WERI-Rb-1 (cell line): ENCODE results near the gene CELF3.
A peak's percentile ranks its signal among the peaks of the same experiment; 100 is the strongest.

Experiments used
- DNase-seq: peaks from one replicate; pipeline ENCODE4 v3.0.0-alpha.2; 2020
- H3K27ac ChIP-seq: fragments of 250-450 bp; sonication (Bioruptor Pico); 2 replicates; pipeline ENCODE4 v1.5.1; 2020; ENCODE audit warnings: mild to moderate bottlenecking, moderate library complexity
- H3K27me3 ChIP-seq: fragments of 250-450 bp; sonication (Bioruptor Pico); 2 replicates; pipeline ENCODE4 v1.5.1; 2021; ENCODE audit warnings: mild to moderate bottlenecking, low read depth, moderate library complexity; ENCODE audit not compliant: insufficient read depth, severe bottlenecking
- H3K36me3 ChIP-seq: fragments of 250-450 bp; sonication (Bioruptor Pico); 2 replicates; pipeline ENCODE4 v1.5.1; 2020; ENCODE audit warnings: mild to moderate bottlenecking, moderate library complexity
- H3K4me3 ChIP-seq: 2 replicates; pipeline ENCODE4 v1.5.1; 2011; ENCODE audit warnings: low read depth, mild to moderate bottlenecking, control low read depth, low read length
- H3K9me3 ChIP-seq: fragments of 250-450 bp; sonication (Bioruptor Pico); 2 replicates; pipeline ENCODE4 v1.5.1; 2021; ENCODE audit warnings: mild to moderate bottlenecking, moderate library complexity; ENCODE audit not compliant: severe bottlenecking
- TF ChIP-seq, protein P1 (sequence below): IDR thresholded peaks from 2 replicates; pipeline ENCODE4 v1.5.1; 2011; ENCODE audit warnings: low read depth, mild to moderate bottlenecking, control low read depth, inconsistent platforms, low read length

CELF3 gene

DNA sequence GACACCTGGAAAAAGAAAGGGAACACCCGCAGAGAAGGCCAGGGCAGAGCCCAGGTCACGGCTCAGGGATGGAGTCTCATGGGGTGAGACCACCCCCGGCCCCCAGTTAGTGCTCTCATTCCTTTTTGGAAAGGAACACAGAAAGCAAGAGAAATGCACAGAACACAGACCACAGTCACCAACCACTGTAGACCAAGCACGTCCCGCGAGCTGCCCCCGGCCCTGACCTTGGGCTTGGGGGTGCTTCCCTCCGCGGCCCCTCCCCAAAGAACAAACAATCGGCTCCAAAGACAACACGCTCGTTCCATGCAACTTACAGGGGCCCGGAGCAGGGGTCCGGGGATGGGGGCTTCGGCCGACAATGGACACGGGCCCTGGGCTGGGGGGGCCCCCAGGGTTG is 12.8 kb downstream of the CELF3 start:
- peak overlapping the region; percentile 38 for H3K27ac ChIP-seq
- peaks cover 97% of the 10 kb centered on the region for H3K36me3 ChIP-seq
- H3K4me3 ChIP-seq: no peak overlapping the region
- no peaks in the 10 kb centered on the region for H3K27me3 ChIP-seq
- DNase-seq: no peak
- no peaks in the 10 kb centered on the region for H3K9me3 ChIP-seq
- TF ChIP-seq, protein P1, sequence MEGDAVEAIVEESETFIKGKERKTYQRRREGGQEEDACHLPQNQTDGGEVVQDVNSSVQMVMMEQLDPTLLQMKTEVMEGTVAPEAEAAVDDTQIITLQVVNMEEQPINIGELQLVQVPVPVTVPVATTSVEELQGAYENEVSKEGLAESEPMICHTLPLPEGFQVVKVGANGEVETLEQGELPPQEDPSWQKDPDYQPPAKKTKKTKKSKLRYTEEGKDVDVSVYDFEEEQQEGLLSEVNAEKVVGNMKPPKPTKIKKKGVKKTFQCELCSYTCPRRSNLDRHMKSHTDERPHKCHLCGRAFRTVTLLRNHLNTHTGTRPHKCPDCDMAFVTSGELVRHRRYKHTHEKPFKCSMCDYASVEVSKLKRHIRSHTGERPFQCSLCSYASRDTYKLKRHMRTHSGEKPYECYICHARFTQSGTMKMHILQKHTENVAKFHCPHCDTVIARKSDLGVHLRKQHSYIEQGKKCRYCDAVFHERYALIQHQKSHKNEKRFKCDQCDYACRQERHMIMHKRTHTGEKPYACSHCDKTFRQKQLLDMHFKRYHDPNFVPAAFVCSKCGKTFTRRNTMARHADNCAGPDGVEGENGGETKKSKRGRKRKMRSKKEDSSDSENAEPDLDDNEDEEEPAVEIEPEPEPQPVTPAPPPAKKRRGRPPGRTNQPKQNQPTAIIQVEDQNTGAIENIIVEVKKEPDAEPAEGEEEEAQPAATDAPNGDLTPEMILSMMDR: no peak

DNA sequence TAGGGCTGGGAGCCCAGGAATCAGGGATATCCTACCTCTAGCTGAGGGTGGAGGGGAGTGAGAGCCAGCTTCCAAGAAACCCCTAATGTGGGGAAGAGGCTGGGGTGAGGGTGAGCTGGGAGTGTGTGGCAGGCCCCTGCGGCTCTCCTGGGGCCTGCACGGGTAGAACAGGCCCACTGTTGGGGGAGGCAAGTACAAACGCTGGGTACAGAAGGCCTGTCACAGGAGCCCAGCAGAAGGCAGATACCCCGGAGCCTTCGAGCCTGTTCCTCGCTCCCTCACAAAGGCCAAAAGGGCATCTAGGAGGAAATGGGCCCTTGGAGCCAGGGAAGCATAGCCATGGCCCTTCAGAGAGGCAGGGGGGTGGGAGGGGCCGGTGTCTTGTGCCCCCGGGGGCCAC is 13.7 kb downstream of the CELF3 start:
- H3K27me3 ChIP-seq: no peaks in the 10 kb centered on the region
- no peaks in the 10 kb centered on the region for H3K9me3 ChIP-seq
- peak overlapping the region; percentile 10; the same call in 1 of the 2 replicates for H3K27ac ChIP-seq
- TF ChIP-seq, protein P1: no peak
- H3K36me3 ChIP-seq: peaks cover 95% of the 10 kb centered on the region
- DNase-seq: no peak
- no peak overlapping the region for H3K4me3 ChIP-seq

DNA sequence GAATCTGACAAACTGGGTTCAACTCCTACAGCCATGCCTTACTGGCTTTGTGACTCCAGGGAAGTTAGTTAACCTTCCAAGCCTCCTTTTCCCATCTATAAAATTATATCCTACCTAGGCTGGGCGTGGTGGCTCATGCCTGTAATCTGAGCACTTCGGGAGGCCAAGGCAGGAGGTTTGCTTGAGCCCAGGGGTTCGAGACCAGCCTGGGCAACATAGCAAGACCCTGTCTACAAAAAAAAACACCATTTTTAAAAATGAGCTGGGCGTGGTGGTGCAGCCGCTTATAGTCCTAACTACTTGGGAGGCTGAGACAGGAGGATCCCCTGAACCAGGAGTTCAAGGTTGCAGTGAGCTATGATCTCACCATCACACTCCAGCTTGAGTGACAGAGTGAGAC is 15.1 kb downstream of the CELF3 start:
- TF ChIP-seq, protein P1: no peak
- no peaks in the 10 kb centered on the region for H3K27me3 ChIP-seq
- no peak for DNase-seq
- no peak overlapping the region for H3K27ac ChIP-seq
- H3K4me3 ChIP-seq: no peak overlapping the region
- no peaks in the 10 kb centered on the region for H3K9me3 ChIP-seq
- peaks cover 95% of the 10 kb centered on the region for H3K36me3 ChIP-seq

DNA sequence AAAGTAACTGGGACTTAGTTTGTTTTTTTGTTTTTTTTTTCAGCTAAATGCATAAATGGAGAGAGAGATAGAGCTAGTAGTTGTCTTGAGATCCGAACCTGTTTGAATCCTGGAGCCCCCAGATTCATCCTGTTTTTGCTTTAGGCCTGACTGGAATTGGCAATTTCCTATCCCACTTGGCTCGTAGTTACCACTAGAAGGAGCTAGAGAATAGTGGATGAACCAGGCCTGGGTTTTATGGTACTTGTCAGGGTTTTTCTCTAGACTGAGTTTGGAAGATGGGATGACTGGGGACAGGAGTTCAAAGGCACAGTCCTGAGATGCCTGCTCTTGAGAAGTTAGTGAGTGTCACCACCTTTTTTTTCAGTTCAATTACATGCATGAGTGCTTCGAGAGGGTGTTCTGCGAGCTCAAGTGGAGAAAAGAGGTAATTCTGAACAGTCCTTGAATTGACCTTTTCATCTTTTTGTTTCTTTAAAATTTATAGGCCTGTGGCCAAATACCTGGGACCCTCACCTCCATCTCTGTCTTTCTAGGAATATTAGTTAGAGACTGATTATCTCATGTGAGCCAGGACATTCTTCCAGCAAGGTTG is 23.4 kb downstream of the CELF3 start:
- Histone ChIP-seq H3K36me3 (peaks cover 56% of the 10 kb centered on the region), H3K27me3 (no peaks in the 10 kb centered on the region), H3K4me3 (no peak overlapping the region), H3K9me3 (no peaks in the 10 kb centered on the region), H3K27ac (no peak overlapping the region)
- TF ChIP-seq, protein P1: peak; percentile 97
- peak; percentile 60 for DNase-seq

DNA sequence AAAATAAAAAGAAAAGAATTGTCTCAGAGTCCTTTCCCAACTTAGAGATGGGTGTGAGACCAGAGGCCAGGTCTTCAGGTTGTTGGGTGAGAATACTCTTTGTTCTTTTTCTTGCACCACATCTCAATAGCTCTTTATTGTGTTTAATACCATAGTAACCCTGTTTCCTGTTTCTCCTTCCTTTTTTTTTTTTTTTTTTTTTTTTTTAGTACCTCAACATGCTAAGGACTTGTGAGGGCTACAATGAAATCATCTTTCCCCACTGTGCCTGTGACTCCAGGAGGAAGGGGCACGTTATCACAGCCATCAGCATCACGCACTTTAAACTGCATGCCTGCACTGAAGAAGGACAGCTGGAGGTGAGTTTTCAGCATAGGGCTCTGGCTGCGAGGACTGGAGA is 24.4 kb downstream of the CELF3 start:
- TF ChIP-seq, protein P1: no peak
- H3K4me3 ChIP-seq: no peak overlapping the region
- DNase-seq: no peak
- H3K36me3 ChIP-seq: peaks cover 49% of the 10 kb centered on the region
- no peaks in the 10 kb centered on the region for H3K9me3 ChIP-seq
- no peaks in the 10 kb centered on the region for H3K27me3 ChIP-seq
- no peak overlapping the region for H3K27ac ChIP-seq

DNA sequence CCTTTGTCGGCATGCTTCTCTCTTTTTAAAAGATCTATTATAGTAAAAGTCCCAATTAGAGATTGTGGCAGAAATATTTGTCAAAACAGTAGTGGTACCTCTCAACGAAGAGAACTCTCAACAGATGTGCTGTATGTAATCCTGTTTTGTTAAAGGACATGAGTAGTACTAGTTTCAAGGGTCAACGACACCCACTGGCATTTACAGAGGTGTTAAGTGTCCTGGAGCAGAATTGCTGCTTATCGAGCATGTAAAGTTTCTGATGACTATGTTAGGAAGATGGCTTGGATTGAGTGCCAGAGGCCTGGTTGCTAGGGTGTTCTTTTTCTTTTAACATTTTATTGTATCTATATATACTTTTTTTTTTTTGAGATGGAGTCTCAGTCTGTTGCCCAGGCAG is 27.1 kb downstream of the CELF3 start:
- TF ChIP-seq, protein P1: no peak
- H3K27me3 ChIP-seq: no peaks in the 10 kb centered on the region
- H3K4me3 ChIP-seq: no peak overlapping the region
- H3K27ac ChIP-seq: no peak overlapping the region
- H3K36me3 ChIP-seq: peaks cover 56% of the 10 kb centered on the region
- no peak for DNase-seq
- no peaks in the 10 kb centered on the region for H3K9me3 ChIP-seq
